GM12892 (cell line): ENCODE results near the gene RAB27B.

Experiments used
- DNase-seq: peaks from one replicate; pipeline ENCODE4 v3.0.0; 2011; ENCODE audit not compliant: insufficient read length
- FAIRE-seq: peaks from 2 replicates; lab custom pipeline; 2011; peaks lifted over from hg19 to GRCh38; lab: Jason Lieb, UNC
- POLR2A ChIP-seq: IDR thresholded peaks from 2 replicates; pipeline ENCODE4 v1.6.1; 2011; ENCODE audit warnings: low read depth, low read length, control low read depth
- POLR2AphosphoS5 ChIP-seq: IDR thresholded peaks from 2 replicates; pipeline ENCODE4 v1.6.1; 2011; ENCODE audit warnings: low read depth, low read length, control low read depth
- TAF1 ChIP-seq: IDR thresholded peaks from 2 replicates; pipeline ENCODE4 v1.6.1; 2011; ENCODE audit warnings: low read depth, mild to moderate bottlenecking, control low read depth, low read length, borderline replicate concordance

Gene RAB27B

GRCh38 chr18:54924948-54925347 is 96.7 kb downstream of the RAB27B start:
- no peak for TF ChIP-seq POLR2A
- no peak for TF ChIP-seq TAF1
- no peak for TF ChIP-seq POLR2AphosphoS5
- DNase-seq (no peak), FAIRE-seq (no peak)

- DNase-seq: no peak
- no peak for TF ChIP-seq TAF1
- TF ChIP-seq POLR2A: no peak
- TF ChIP-seq POLR2AphosphoS5: no peak
- FAIRE-seq: no peak
Observed at GRCh38 chr18:54926593-54927325, 98.5 kb downstream of the RAB27B start.

- no peak for TF ChIP-seq POLR2AphosphoS5
- no peak for TF ChIP-seq TAF1
- TF ChIP-seq POLR2A: no peak
- no peak for DNase-seq
- no peak for FAIRE-seq
Observed at GRCh38 chr18:54928236-54928635, 100.0 kb downstream of the RAB27B start.

GRCh38 chr18:54931152-54931551 is 102.9 kb downstream of the RAB27B start:
- DNase-seq: no peak
- TF ChIP-seq POLR2A (no peak), TAF1 (no peak), POLR2AphosphoS5 (no peak)
- FAIRE-seq: no peak

- no peak for FAIRE-seq
- no peak for TF ChIP-seq POLR2A
- no peak for TF ChIP-seq TAF1
- no peak for TF ChIP-seq POLR2AphosphoS5
Observed at GRCh38 chr18:54932472-54932871, 104.2 kb downstream of the RAB27B start.

GRCh38 chr18:54938506-54938905 is 110.2 kb downstream of the RAB27B start:
- TF ChIP-seq POLR2AphosphoS5 (no peak), POLR2A (no peak), TAF1 (no peak)
- FAIRE-seq (no peak), DNase-seq (no peak)

More at GRCh38 chr18:54932472-54932871, 104.2 kb downstream of the RAB27B start:
- no peak for DNase-seq

GRCh38 chr18:54939361-54939917 is 111.2 kb downstream of the RAB27B start:
- FAIRE-seq (no peak), DNase-seq (no peak)
- TF ChIP-seq POLR2AphosphoS5 (no peak), TAF1 (no peak), POLR2A (no peak)

GRCh38 chr18:54942144-54942543 is 113.9 kb downstream of the RAB27B start:
- FAIRE-seq: no peak
- TF ChIP-seq POLR2A: no peak
- TF ChIP-seq POLR2AphosphoS5: no peak
- TF ChIP-seq TAF1: no peak
- no peak for DNase-seq

- FAIRE-seq (no peak), DNase-seq (no peak)
- TF ChIP-seq POLR2A: no peak
- TF ChIP-seq TAF1: no peak
- no peak for TF ChIP-seq POLR2AphosphoS5
Observed at GRCh38 chr18:54942569-54942968, 114.3 kb downstream of the RAB27B start.
